HL-60 (cell line): ENCODE results near the gene NBAS.
"Not testable (repeated sequence)": the region's sequence is repeated elsewhere in the genome, so short reads cannot be mapped to it uniquely, and the experiment has no call there.

Experiments
- DNase-seq, 2 experiments: peaks; one replicate each; pipeline ENCODE4 v3.0.0-alpha.2; 2010 to 2020; ENCODE audit warnings: low read depth in 1 of 2, low spot score in 1 of 2
- H3K27ac ChIP-seq: fragments of 250-450 bp; sonication (Bioruptor Pico); replicated peaks from 2 replicates; pipeline ENCODE4 v1.5.1; 2020; ENCODE audit warnings: mild to moderate bottlenecking, moderate library complexity
- H3K27me3 ChIP-seq: fragments of 250-450 bp; sonication (Bioruptor Pico); 2 replicates; pipeline ENCODE4 v1.5.1; 2021; ENCODE audit warnings: mild to moderate bottlenecking, moderate library complexity; ENCODE audit not compliant: insufficient read depth, poor library complexity, severe bottlenecking
- H3K4me3 ChIP-seq: replicated peaks from 2 replicates; pipeline ENCODE4 v1.5.1; 2011; ENCODE audit warnings: mild to moderate bottlenecking, control low read depth, low read length; ENCODE audit not compliant: insufficient read depth
- CTCF ChIP-seq: IDR thresholded peaks from one replicate; pipeline ENCODE4 v1.5.1; 2011; ENCODE audit warnings: low read length, control low read depth, inconsistent platforms; ENCODE audit not compliant: insufficient read depth
- GABPA ChIP-seq: IDR thresholded peaks from 2 replicates; pipeline ENCODE4 v1.6.1; 2012; ENCODE audit warnings: low read depth
- POLR2AphosphoS5 ChIP-seq: IDR thresholded peaks from 2 replicates; pipeline ENCODE4 v1.6.1; 2012; ENCODE audit warnings: low read depth
- REST ChIP-seq: IDR thresholded peaks from 2 replicates; pipeline ENCODE4 v1.6.1; 2012; ENCODE audit warnings: low read depth; ENCODE audit not compliant: insufficient replicate concordance
- SPI1 ChIP-seq: IDR thresholded peaks from 2 replicates; pipeline ENCODE4 v1.6.1; 2012; ENCODE audit warnings: low read depth, mild to moderate bottlenecking, borderline replicate concordance

NBAS gene

GRCh38 chr2:15520346-15520745, 40.8 kb downstream of the NBAS start:
- TF ChIP-seq CTCF = no peak
- TF ChIP-seq REST = no peak
- no peak for TF ChIP-seq SPI1
- no peak for TF ChIP-seq POLR2AphosphoS5

GRCh38 chr2:15518759-15519158, 42.4 kb downstream of the NBAS start:
- not testable (repeated sequence) for H3K27ac ChIP-seq, DNase-seq, H3K27me3 ChIP-seq, H3K4me3 ChIP-seq

More at GRCh38 chr2:15520346-15520745, 40.8 kb downstream of the NBAS start:
- DNase-seq = no peak
- H3K4me3 ChIP-seq = no peak overlapping the region
- H3K27me3 ChIP-seq = no peaks in the 10 kb centered on the region
- no peak overlapping the region for H3K27ac ChIP-seq

- TF ChIP-seq GABPA (no peak), POLR2AphosphoS5 (no peak), REST (no peak), CTCF (no peak), SPI1 (no peak)
- DNase-seq = peak in 1 of 2 experiments; percentile 5
- Histone ChIP-seq H3K27me3 (no peaks in the 10 kb centered on the region), H3K4me3 (no peak overlapping the region), H3K27ac (no peak overlapping the region)
Measured at GRCh38 chr2:15517793-15518192, 43.3 kb downstream of the NBAS start.

GRCh38 chr2:15511686-15512085, 49.4 kb downstream of the NBAS start:
- Histone ChIP-seq H3K27ac (no peak overlapping the region), H3K4me3 (no peak overlapping the region), H3K27me3 (no peaks in the 10 kb centered on the region)
- TF ChIP-seq SPI1 (no peak), CTCF (no peak), GABPA (no peak)
- DNase-seq = no peak
